Stimulated activated CD8-positive, alpha-beta memory T cell treated with anti-CD3 and anti-CD28 coated beads, Interleukin-7, amount 100 ng/mL, for 4 hours (primary cell): Measurements from ENCODE around the gene WTIP.
"Not testable (repeated sequence)": the region's sequence is repeated elsewhere in the genome, so short reads cannot be mapped to it uniquely, and the experiment has no call there.

Experiments
- DNase-seq, 2 donors: peaks; one replicate each; pipeline ENCODE4 v3.0.0-alpha.2; 2020; ENCODE audit warnings: low read depth in 2 of 2

Gene WTIP

DNA sequence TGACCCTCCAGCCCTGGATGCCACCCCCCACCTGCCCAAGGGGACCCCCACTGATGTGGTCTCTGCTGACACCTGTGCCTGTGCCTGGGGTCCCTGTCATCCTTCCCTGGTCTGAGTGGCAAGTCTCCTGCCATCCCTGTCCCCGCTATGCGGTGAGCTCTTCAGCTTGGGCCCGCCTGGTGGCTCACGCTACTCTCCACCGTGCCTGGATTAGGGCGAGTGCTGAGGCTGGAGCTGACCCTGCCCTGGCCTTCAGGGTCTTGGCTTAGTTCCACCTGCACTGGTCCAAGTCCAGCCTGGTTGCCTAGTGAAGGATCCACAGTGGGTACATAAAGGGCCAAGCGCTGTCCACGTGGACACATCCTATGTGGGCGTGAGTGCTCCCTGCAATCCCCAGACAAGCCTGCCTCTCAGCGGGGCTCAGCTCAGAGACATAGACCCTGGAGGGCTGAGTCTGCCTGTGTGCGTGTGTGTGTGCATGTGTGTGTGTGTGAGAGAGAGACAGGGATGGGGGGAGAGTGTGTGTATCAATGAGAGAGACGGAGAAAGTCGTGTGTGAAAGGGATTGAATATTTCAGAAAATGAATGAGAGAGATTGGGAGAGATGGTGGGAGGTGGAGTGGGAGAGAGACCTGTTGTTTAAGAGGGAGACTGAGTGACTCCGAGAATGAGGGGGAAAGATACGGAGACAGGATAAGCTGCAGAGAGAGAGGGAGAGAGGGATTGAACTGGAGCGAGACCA, 22.1 kb downstream of the WTIP start:
- DNase-seq = no peak

DNA sequence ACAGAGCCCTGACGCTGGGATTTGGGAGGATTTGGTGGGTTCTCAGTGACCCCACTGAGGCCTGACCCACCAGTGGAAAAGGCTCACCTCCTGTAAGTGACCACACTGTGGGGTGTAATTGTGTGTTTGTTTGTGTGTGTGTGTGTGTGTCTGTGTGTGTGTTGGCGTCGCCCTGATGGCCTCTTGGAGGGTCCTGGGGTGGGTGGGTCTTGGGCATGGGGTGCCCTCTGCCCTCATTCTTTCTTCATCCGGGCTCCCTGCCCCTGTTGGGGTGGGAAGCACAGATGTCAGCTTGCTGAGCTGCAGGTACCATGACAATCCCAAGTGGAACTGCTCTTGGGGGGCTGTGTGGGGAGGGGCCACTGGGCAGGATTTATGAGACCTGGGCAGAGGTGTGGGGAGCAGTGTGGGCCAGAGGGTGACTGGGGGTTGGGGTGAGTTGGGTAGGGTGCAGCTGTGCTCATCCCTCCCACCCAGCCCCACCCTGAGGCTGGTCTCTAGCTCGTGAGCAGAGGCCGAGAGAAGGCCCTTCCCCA, 22.8 kb downstream of the WTIP start:
- no peak for DNase-seq

DNA sequence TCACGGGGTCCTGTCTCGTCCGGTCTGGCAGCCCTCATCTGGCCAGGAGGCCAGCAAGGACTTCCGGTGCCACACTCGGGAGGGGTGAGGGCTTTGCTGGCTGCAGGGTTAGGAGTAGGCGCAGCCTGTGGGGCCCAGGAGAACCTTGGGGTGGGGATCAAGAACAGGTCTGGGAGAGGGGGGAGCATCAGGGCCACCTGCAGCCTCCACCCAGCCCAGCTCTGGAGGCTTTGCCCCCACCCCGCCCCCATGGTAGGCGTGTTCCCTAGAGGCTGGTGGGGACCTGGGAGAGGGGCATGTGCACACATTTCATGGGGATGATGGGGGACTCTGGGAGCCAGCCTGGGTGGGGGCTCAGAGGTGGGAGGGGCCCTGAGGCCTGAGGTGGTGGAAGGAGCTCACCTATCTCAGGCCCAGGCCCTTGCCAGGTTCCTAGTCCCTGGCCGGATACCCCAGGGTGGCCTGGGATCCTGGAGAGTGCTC, 23.3 kb downstream of the WTIP start:
- DNase-seq = no peak

DNA sequence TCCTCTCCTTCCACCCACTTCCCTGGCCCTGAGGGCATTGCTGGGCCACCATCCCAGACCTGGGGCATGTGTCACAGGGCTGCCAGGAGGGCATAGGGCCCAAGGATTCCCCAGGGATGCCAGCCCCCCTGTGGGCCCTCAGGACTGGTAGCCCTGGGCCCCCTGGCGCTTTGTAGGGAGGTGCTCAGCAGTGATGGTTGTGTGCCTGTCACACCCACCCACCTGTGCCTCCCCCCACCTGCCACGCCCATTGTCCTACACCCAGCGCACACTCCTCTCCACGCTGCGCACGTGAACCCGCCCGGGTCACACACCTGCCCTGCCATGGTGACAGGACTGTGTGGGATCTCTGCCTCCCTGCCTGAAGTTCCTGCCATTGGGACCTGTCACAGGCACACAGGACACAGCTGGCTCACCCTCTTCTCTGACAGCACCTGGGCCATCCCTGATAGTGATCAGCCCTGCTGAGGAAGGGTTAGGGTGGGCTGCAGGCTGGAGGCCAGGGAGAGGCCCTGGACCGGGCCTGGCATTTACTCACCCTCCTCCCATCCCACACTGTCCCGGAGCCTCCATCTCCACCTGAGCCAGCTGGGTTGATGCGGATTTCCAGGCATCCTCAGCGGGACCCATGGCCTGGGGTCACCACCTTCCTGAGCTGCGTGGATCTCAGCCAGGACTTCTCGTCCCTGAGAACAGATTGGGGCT, 23.9 kb downstream of the WTIP start:
- DNase-seq = no peak

DNA sequence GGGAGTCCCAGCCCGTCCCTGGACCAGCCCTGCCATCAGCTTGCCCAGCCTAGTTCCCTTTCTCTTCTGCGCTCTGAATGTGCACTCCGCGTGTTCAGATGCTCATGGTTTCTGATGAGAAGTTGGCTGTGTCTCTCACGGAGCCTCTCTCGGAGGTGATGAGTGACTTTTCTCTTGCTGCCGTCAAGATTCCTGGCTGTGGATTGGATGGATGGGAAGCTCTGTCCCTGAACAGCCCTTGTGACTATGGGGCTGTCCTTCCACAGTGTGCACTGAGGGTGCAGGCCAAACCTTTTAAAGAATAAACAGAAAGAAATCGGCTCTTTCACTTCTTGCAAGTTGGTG, 24.4 kb downstream of the WTIP start:
- no peak for DNase-seq

DNA sequence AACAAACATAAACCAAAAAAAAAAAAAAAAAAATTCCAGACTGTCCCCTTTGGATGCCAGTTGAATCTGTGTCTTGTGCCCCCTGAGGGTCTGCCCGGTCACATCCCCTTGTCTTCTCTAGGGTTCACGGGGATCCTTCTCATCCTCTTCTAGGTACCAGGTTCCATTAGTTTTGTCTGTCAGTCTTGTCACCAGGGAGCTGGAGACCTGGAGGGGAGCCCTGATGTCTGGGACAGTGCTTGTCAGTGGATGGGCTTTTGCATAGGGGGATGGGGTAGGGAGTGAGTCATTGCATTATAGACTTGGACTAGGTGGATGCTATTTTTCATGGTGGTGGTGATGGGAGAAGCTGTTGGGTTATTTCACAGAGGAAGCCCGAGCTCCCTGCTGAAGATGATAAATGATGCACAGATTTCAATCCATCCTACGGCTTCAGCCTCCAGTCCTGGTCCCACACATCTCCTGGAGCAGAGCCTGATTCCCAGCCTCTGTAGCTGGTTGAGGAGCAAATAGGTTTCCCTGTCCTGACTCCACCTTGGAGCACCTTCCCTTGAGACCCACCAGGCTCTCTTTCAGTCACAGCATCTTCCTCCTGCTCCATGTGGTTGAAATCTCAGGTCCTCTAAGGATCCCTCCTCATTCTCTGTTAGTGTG, 26.0 kb downstream of the WTIP start:
- no peak for DNase-seq

DNA sequence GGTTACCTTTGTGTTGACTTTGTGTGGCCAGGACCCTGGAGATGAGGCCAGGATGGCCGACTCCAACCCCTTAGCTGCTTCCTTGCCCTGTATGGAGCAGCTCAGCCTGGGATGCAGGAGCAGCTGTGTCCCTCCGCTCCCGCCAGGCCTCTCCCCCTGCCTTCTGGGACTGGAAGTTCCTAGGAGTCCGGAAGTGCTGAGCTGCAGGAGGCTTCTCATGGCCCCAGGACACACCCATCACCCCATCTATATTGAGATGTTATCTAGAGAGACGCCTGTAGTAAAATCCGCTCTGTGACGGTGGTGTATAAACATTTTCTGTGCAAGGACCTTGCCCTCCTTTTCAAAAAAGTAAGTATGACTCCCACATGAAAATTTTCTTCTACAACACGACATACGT, 27.0 kb downstream of the WTIP start:
- DNase-seq = no peak

DNA sequence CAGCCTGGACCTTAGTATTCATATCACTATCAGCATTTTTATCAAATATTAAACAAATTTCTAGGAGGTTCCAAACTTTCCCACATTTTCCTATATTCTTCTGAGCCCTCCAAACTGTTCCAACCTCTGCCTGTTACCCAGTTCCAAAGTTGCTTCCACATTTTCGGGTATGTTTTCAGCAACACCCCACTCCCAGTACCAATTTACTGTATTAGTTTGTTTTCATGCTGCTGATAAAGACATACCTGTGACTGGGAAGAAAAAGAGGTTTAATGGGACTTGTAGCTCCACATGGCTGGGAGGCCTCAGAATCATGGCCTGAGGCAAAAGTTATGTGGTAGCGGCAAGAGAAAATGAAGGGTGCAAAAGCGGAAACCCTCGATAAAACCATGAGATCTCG, 29.3 kb downstream of the WTIP start:
- DNase-seq = not testable (repeated sequence)

DNA sequence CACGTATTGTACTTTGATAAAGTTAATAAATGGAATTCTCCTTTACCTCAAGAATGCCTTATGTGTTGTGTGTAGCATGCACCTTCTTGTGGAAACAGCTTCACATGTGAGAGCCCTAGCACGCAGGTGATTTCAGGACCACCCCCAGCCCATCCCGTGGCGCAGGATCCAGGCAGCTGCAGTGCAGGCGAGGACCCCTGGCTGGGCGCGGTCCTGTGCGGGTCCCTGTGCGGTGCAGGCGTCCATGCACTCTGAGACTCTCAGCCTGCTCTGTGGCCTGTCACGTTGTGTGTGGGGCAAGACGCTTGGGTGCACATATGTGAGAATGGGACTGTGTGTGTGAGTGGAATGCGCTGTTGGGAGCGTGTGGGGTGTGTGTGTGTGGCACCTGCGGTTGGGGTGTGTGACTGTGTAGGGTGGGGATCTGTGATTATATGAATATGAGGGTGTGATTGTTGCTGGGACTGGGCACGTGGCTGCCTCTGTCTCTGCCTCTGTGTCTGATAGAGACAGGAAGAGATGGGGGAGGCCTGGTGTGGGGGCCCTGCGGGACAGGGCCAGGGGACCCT, 30.8 kb downstream of the WTIP start:
- DNase-seq = no peak

DNA sequence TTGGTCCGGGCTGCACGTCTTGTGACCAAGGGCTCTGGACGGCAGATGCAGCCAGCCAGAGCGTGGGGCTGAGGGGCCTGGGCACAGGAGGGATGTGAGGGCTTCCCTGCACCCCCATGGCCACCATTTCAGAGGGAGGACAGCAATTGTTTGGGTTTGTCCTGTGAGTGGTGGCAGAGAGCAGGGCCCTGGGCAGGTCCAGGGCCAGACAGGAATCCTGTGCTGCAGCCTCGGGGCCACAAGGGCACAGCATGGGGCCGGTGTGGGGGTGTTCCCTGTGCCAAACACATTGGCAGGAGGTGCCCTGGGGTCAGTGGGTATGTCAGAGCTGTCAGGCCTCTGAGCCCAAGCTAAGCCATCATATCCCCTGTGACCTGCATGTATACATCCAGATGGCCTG, 32.2 kb downstream of the WTIP start:
- DNase-seq = no peak

DNA sequence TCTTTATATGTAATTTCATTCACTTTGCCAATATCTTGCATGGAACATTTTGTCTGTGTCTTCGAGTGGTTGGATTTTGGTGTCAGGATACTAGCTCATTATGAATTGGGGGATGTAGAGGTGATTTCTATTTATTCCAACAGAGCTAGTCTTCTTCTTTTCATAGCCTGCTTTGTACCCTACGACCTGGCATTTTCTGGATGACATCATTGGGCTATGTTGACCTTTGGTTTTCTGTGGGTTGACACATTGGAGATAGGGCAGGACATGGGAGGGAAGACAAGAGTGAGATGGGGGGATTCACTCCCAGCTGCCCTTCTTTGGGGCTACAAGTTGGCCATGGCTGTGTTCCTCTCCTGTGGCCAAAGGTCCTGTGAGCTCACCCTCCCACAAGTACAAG, 38.0 kb downstream of the WTIP start:
- DNase-seq = no peak

DNA sequence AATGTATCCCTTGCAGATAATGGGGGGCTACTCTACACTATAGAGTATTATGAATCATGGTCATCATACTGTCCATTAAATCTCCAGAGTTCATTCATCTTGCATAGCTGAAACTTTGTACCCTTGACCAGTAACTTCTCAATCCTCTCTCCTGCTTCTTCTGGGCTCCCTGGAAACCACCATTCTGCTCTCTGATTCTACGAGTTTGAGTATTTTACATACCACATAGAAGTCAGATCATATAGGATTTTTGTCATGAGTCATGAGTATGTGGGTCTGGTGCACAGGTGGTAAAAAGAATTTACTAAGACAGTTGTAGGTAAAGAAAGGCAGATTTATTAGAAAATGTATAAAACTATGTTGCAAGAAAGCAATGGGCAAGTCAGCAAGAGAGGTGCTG, 41.9 kb downstream of the WTIP start:
- DNase-seq = no peak

DNA sequence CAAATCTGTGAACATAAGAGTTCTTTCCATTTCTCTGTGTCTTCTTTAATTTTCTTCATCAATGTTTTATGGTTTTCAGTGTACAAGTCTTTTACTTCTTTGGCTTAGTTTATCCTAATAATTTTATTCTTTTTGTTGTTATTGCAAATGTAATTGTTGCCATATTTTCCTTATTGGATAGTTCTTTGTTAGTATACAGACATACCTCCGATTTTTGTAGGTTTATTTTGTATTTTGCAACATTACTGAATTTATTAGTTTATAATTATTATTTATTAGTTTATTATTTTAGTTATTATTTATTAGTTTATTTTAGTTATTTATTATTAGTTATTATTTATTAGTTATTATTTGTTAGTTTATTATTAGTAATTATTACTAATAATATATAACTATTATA, 43.4 kb downstream of the WTIP start:
- DNase-seq = no peak

DNA sequence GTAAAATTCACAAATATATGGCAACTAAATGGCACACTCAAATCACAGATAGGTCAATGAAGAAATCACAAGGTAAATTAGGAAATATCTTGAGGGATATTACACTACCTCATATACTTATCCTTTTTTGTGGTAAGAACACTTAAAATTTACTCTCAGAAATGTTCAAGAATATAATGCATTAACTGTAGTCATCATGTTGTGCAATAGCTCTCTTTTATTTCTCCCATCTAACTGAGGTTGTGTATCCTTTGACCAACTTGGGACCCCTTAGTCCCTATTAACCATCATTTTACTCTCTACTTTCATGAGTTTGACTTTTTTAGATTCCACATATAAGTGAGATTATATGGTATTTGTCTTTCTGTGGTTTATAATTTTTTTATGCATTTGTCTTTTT, 52.6 kb downstream of the WTIP start:
- DNase-seq = no peak

DNA sequence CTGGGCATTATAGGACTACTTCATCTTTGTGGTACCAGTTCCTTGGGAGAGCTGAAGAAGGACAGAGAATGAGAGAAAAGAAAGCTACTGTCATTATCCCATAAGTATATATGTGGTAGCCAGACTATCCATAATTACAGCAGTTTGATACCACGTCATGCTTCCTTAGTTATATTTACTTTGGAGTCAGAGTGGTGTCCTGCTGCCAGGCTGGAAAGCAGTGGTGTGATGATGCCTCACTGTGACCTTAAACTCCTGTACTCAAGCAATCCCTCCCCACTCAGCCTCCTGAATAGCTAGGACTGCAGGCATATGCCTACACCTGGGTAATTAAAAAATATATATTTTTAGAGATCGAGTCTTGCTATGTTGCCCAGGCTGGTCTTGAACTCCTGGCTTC, 57.8 kb downstream of the WTIP start:
- no peak for DNase-seq

DNA sequence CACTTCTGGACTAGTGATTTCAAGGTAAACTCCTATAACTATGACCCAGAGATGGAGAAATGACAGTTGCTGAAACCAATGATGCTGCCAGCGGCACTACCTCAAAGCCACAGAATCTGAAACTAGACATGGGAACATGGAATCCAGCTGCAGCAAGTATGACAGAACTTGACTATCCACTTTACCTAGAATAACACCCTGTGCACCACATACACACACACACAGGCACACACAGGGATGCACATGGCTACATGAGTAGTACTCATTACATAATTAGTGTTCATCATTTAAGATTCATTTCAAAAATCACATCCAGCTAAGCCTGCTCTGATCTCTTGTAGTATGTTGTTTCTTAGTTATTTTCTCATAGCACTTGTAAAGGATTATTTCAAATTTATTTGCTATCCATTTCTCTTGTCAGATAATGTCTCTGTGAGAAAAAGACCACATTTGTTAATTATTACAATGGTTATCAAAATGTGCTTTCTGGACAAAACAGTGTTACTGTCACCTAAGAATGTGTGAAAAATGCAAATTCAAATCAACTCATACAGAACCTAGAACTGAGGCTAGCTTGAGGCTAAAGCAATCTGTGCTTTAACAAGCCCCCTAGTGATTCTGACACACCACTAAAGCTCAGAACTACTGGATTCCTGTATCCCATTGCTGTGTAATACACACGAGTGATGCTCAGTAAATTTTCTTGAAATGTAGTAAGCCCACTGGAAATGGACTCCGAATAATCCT, 59.4 kb downstream of the WTIP start:
- DNase-seq = no peak

DNA sequence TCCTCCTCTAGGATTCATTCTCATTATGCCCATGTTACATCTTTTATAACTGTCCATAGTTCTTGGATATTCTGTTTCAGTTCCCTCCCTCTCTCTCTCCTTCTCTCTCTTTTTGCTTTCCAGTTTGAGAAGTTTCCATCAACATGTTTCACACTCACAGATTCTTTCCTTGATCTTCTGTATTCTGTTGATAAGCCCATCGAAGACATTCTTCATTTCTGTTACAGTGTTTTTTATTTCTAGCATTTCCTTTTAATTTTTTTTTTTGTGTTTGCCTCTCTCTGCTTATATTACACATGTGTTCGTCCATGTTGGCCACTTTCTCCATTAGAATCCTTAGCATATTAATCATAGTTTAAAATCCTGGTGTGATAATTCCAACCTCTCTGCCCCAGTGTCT, 68.3 kb downstream of the WTIP start:
- DNase-seq = no peak

DNA sequence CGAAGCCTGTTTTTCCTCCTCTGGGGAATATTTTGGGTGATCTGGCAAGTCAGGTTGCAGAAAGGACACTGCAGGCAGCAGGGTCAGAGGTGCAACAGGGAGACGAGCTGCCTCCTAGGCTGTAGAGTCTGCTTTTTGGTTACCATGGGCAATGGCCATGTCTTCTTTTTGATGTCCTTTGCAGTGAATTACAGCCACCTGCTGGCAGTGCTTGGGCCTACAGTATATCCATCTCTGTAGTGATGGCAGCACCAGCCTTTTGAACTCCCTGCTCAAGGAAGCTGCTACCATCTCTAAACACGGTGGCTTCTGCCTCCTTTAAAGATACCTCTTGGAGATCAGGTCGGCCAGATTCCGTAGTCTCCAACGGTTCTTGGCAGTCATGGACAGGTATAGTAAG, 73.9 kb downstream of the WTIP start:
- no peak for DNase-seq

DNA sequence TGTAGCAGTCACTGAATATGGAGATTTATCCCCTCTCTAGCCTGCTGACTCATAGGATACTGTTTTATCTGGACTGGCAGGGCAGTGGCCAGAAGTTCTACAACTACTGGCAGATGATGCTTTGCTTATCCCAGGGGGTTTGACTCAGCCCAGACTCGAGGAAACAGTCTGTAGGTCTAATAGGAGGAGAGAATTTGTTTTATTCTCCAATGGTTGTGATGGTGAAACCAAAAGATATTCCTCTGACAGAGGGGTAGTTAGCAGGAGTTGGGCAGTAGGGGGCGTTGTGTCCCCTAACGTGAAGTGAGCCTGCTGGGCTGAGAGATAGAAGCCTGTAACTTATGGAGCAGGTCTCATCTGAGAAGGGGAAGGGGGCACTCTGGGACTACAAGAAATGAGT, 74.9 kb downstream of the WTIP start:
- no peak for DNase-seq

DNA sequence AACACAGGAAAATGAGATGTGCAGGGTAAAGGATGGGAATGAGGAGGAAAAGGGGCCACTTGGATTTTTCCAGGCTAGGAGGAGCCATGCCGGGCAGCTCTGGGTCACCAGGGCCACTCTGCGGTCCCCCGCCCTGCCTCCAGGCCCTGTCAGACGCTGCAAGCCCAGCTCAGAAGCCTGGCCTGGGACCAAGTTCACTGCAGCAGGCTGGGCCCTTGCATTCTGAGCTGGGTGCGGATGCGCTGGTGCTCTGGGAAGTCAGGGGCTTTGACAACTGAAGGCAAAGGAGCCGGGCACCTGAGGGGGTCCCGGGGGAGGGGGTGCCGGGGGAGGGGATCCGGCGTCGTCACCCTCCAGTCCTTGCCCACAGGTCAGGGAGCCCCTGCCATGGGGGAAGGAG, 77.5 kb downstream of the WTIP start:
- no peak for DNase-seq

DNA sequence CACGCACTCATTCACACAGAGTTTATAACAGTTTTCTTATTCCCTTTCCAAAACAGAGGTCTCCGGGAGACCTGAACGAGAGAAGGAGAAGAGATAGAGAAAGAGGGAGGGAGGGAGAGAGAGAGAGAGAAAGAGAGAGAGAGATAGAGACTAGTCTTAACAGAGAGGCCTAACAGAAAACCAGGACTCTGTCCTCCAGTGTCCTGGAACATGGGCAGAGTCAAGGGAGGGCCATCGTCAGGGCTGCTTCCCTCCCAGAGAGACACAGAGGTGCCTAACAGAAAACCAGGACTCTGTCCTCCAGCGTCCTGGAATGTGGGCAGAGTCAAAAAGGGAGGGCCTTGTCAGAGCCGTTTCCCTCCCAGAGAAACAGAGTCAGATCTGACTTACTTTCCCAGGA, 78.7 kb downstream of the WTIP start:
- DNase-seq = no peak
